ENCODE measurements around the gene AMOT.

DNA sequence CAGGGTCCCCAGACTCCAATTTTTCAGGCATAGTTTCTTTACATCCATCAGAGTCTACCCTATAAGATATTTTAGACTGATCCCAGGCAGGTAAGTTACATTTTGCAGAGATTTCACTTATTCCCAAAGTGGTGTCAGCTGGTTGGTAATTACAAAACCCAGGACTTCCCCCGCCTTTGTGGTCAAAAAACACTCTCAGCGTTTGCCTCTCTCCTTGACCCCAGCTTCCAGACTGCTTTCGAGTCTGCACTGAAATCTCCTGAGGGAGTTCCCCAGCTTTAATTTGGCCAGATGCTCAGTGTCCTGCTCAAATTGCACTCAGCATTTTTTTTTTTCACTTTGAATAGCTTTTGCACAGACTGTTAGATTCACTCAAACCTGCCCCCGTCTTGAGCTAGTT lies 11.2 kb upstream of the AMOT start:
- no peak for TF ChIP-seq SIN3A (IDR thresholded peaks at IDR 0.05; ENCODE audit: borderline replicate concordance, insufficient read depth, low read depth, low read length)
- TF ChIP-seq, protein P1, sequence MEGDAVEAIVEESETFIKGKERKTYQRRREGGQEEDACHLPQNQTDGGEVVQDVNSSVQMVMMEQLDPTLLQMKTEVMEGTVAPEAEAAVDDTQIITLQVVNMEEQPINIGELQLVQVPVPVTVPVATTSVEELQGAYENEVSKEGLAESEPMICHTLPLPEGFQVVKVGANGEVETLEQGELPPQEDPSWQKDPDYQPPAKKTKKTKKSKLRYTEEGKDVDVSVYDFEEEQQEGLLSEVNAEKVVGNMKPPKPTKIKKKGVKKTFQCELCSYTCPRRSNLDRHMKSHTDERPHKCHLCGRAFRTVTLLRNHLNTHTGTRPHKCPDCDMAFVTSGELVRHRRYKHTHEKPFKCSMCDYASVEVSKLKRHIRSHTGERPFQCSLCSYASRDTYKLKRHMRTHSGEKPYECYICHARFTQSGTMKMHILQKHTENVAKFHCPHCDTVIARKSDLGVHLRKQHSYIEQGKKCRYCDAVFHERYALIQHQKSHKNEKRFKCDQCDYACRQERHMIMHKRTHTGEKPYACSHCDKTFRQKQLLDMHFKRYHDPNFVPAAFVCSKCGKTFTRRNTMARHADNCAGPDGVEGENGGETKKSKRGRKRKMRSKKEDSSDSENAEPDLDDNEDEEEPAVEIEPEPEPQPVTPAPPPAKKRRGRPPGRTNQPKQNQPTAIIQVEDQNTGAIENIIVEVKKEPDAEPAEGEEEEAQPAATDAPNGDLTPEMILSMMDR (IDR thresholded peaks at IDR 0.05), result no peak

Data from Panc1 (cell line).